NCI-H1092 (cell line): Measurements from ENCODE around the gene PRKCE.

ENCODE experiments used
- DNase-seq: peaks from one replicate; lab custom pipeline; 2025; lab: John Stamatoyannopoulos, UW

PRKCE gene

GRCh38 chr2:45890819-45891218 lies 239.3 kb downstream of the PRKCE start:
- DNase-seq, result no peak

GRCh38 chr2:45891719-45892424 lies 240.4 kb downstream of the PRKCE start:
- DNase-seq, result no peak

- no peak for DNase-seq
Observed at GRCh38 chr2:45892425-45892745, 240.9 kb downstream of the PRKCE start.

GRCh38 chr2:45892757-45893156 lies 241.3 kb downstream of the PRKCE start:
- DNase-seq, result no peak

GRCh38 chr2:45894211-45894610 lies 242.7 kb downstream of the PRKCE start:
- no peak for DNase-seq

- DNase-seq, result no peak
Observed at GRCh38 chr2:45895241-45895861, 243.9 kb downstream of the PRKCE start.

- no peak for DNase-seq
Observed at GRCh38 chr2:45896311-45896710, 244.8 kb downstream of the PRKCE start.

- no peak for DNase-seq
Observed at GRCh38 chr2:45897842-45898241, 246.4 kb downstream of the PRKCE start.

- no peak for DNase-seq
Observed at GRCh38 chr2:45898819-45899218, 247.3 kb downstream of the PRKCE start.

GRCh38 chr2:45899926-45900325 lies 248.5 kb downstream of the PRKCE start:
- DNase-seq, result no peak

- DNase-seq, result no peak
Observed at GRCh38 chr2:45901468-45902032, 250.1 kb downstream of the PRKCE start.

- no peak for DNase-seq
Observed at GRCh38 chr2:45902380-45902779, 250.9 kb downstream of the PRKCE start.

- no peak for DNase-seq
Observed at GRCh38 chr2:45902781-45903375, 251.4 kb downstream of the PRKCE start.

GRCh38 chr2:45904267-45904945 lies 252.9 kb downstream of the PRKCE start:
- no peak for DNase-seq

- no peak for DNase-seq
Observed at GRCh38 chr2:45904946-45905631, 253.6 kb downstream of the PRKCE start.

- DNase-seq, result no peak
Observed at GRCh38 chr2:45905632-45905958, 254.1 kb downstream of the PRKCE start.

- no peak for DNase-seq
Observed at GRCh38 chr2:45907592-45907991, 256.1 kb downstream of the PRKCE start.

GRCh38 chr2:45908316-45909170 lies 257.1 kb downstream of the PRKCE start:
- DNase-seq, result no peak

GRCh38 chr2:45909171-45909565 lies 257.7 kb downstream of the PRKCE start:
- DNase-seq, result no peak

- DNase-seq, result no peak
Observed at GRCh38 chr2:45909677-45910191, 258.3 kb downstream of the PRKCE start.

- no peak for DNase-seq
Observed at GRCh38 chr2:45910473-45911060, 259.1 kb downstream of the PRKCE start.
